Left ventricle myocardium inferior (tissue), 1 donor: ENCODE measurements around the gene ST6GALNAC4. TPM values are rescaled to one million over a fixed set of nuclear protein-coding genes. Genes with fewer than 3 reads are reported as not detected.

Experiments
- DNase-seq: peaks from one replicate; pipeline ENCODE4 v3.0.0-alpha.2; 2020
- H3K27ac ChIP-seq: fragments of 200-600 bp; replicated peaks from 2 replicates; pipeline ENCODE4 v1.8.0; 2021
- H3K27me3 ChIP-seq: fragments of 200-600 bp; 2 replicates; pipeline ENCODE4 v1.8.0; 2021; ENCODE audit warnings: low read depth
- H3K36me3 ChIP-seq: fragments of 200-600 bp; 2 replicates; pipeline ENCODE4 v1.8.0; 2021
- H3K4me1 ChIP-seq: fragments of 200-600 bp; 2 replicates; pipeline ENCODE4 v1.8.0; 2021
- H3K4me3 ChIP-seq: fragments of 200-600 bp; 2 replicates; pipeline ENCODE4 v1.8.0; 2021; ENCODE audit warnings: mild to moderate bottlenecking, moderate library complexity
- H3K9me3 ChIP-seq: fragments of 200-600 bp; replicated peaks from 2 replicates; pipeline ENCODE4 v1.8.0; 2021
- CTCF ChIP-seq: fragments of 200-600 bp; IDR thresholded peaks from 2 replicates; pipeline ENCODE4 v1.8.0; 2021; ENCODE audit warnings: antibody characterized with exemption, mild to moderate bottlenecking, borderline replicate concordance
- intact Hi-C: fragments of 100-400 bp; cut with micrococcal nuclease; formaldehyde crosslinking; loops from one replicate; pipeline ENCODE4 v1.11.0; 2022
- total RNA-seq: library from RNA; stranded (reverse); fragmentation: NEBNext Ultra II Directional; extraction: Animal tissue kit (Norgen Biotek cat#: 25700); gene quantifications from one replicate; pipeline ENCODE4 v1.2.1, GENCODE V29; 2021
- donor health status: DM: no; HTN: yes; CAD: no; lungs with severe emphysema.

Gene ST6GALNAC4
- total RNA-seq, 1 donor from 2014 or later = 31.3 TPM

- Histone ChIP-seq H3K27ac (no peak overlapping the region), H3K36me3 (peaks cover 13% of the 10 kb centered on the region), H3K4me3 (no peak overlapping the region), H3K9me3 (no peaks in the 10 kb centered on the region), H3K27me3 (peaks cover 6% of the 10 kb centered on the region), H3K4me1 (peaks cover 49% of the 10 kb centered on the region)
- DNase-seq = no peak
- intact Hi-C loops = no loop called here
- no peak for TF ChIP-seq CTCF
These were observed 17.4 kb upstream of the ST6GALNAC4 start for GRCh38 chr9:127934248-127934647.

GRCh38 chr9:127931092-127931881 is 14.4 kb upstream of the ST6GALNAC4 start:
- peaks cover 36% of the 10 kb centered on the region for H3K27me3 ChIP-seq

GRCh38 chr9:127930231-127931091 is 13.6 kb upstream of the ST6GALNAC4 start, which contains the start of gene PIP5KL1:
TSS of gene PIP5KL1 (minus strand) at chr9:127930777. CDS start at chr9:127930752, 25 bp downstream.
- H3K27me3 ChIP-seq = peaks cover 44% of the 10 kb centered on the region

More at GRCh38 chr9:127931092-127931881, 14.4 kb upstream of the ST6GALNAC4 start:
- peak overlapping the region; percentile 69 for H3K4me3 ChIP-seq
- DNase-seq = no peak
- no peak overlapping the region for H3K27ac ChIP-seq
- H3K36me3 ChIP-seq = peaks cover 12% of the 10 kb centered on the region
- peaks cover 46% of the 10 kb centered on the region for H3K4me1 ChIP-seq
- TF ChIP-seq CTCF = no peak
- intact Hi-C loops = no loop called here
- no peaks in the 10 kb centered on the region for H3K9me3 ChIP-seq

GRCh38 chr9:127929625-127929979 is 12.8 kb upstream of the ST6GALNAC4 start:
- no peak for TF ChIP-seq CTCF
- DNase-seq = no peak
- no peaks in the 10 kb centered on the region for H3K9me3 ChIP-seq
- H3K27ac ChIP-seq = no peak overlapping the region
- peaks cover under 1% of the 10 kb centered on the region for H3K36me3 ChIP-seq
- no peak overlapping the region for H3K4me3 ChIP-seq
- H3K4me1 ChIP-seq = peaks cover 37% of the 10 kb centered on the region
- H3K27me3 ChIP-seq = peaks cover 53% of the 10 kb centered on the region
- intact Hi-C loops = loop anchor here (10.0 kb wide), 2 partner anchors 345 to 425 kb away; no protein-coding TSS in a partner anchor

More at GRCh38 chr9:127930231-127931091, 13.6 kb upstream of the ST6GALNAC4 start, which contains the start of gene PIP5KL1:
- DNase-seq = peak; percentile 87
- Histone ChIP-seq H3K27ac (no peak within 1 kb of the TSS), H3K4me3 (peak within 1 kb of the TSS; percentile 69), H3K9me3 (no peaks in the 10 kb centered on the region), H3K4me1 (peaks cover 38% of the 10 kb centered on the region), H3K36me3 (peaks cover 9% of the 10 kb centered on the region)
- no peak for TF ChIP-seq CTCF
- intact Hi-C loops = no loop called here
